Suprapubic skin (tissue), 4 donors: ENCODE measurements around the gene CYP4F22. TPM values are rescaled to one million over a fixed set of nuclear protein-coding genes. Genes with fewer than 3 reads are reported as not detected.

ENCODE experiments used
- DNase-seq, 2 donors: peaks; one replicate each; pipeline ENCODE4 v3.0.0-alpha.2; 2019; ENCODE audit warnings: low spot score in 2 of 2
- H3K27ac ChIP-seq: fragments of 200-600 bp; sonication (generic); one replicate; pipeline ENCODE4 v1.5.1; 2019
- H3K27me3 ChIP-seq: fragments of 200-600 bp; sonication (generic); one replicate; pipeline ENCODE4 v1.5.1; 2019
- H3K36me3 ChIP-seq: fragments of 200-600 bp; sonication (generic); one replicate; pipeline ENCODE4 v1.5.1; 2019
- H3K4me1 ChIP-seq: fragments of 200-600 bp; sonication (generic); one replicate; pipeline ENCODE4 v1.5.1; 2019
- H3K4me3 ChIP-seq: fragments of 200-600 bp; sonication (generic); one replicate; pipeline ENCODE4 v1.5.1; 2019; ENCODE audit warnings: mild to moderate bottlenecking
- H3K9me3 ChIP-seq: fragments of 200-600 bp; sonication (generic); one replicate; pipeline ENCODE4 v1.5.1; 2019
- EP300 ChIP-seq: sonication (generic); formaldehyde crosslinking; IDR thresholded peaks from one replicate; pipeline ENCODE4 v1.6.1; 2017; ENCODE audit warnings: antibody characterized with exemption
- POLR2A ChIP-seq, 2 donors: fragments of 450-650 bp; IDR thresholded peaks; one replicate each; pipeline ENCODE4 v1.6.1; 2017; ENCODE audit warnings: antibody characterized with exemption in 2 of 2, mild to moderate bottlenecking in 2 of 2, moderate library complexity in 2 of 2
- POLR2AphosphoS5 ChIP-seq, 3 donors: sonication (generic); formaldehyde crosslinking; IDR thresholded peaks; one replicate each; pipeline ENCODE4 v1.6.1; 2017; ENCODE audit warnings: antibody characterized with exemption in 3 of 3
- WGBS: methylation state at CpG from one replicate; pipeline ENCODE4 v1.1.5; 2018; 5-methylcytosine and 5-hydroxymethylcytosine counted together
- total RNA-seq, 4 donors: library from RNA; depleted of rRNA; stranded (reverse); fragments of >200 nt; gene quantifications; one replicate each; pipeline ENCODE4 v1.1.0, GENCODE V29; 2016
- TF ChIP-seq, protein P1 (sequence below), 2 donors: fragments of 200-600 bp in 1 of 2; fragments of 450-650 bp in 1 of 2; sonication (generic) in 1 of 2; IDR thresholded peaks; one replicate each; pipeline ENCODE4 v1.5.1; 2016 to 2019; ENCODE audit warnings: antibody characterized with exemption in 2 of 2, mild to moderate bottlenecking in 1 of 2, moderate library complexity in 1 of 2

The CYP4F22 gene
- total RNA-seq, 4 donors from 2014 or later = 26.0 to 77.7 (median 55.5) TPM

DNA sequence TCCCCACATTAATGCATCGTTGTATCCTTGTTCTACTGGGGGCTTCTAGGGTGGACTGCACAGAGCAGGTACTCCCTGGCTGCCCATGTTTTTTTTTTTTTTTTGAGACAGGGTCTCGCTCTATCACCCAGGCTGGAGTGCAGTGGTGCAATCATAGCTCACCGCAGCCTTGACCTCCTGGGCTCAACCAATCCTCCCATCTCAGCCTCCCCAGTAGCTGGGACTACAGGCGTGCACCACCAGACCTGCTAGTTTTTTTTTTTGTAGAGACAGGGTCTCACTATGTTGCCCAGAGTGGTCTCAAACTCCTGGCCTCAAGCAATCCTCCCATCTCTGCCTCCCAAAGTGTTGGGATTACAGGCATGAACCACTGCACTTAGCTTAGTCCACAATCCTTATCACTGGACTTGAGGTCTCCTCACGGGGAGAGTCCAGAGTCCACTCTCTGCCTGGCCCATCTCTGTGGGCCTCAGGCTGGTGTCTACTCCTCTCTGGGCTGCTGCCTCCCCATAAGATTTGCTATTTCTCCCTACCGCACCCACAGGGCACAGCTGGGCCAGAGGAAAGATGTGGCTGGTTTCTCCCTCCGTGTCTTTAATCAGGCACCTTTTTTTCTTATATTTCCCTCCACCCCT lies 56.3 kb downstream of the CYP4F22 start:
- no peak overlapping the region for H3K4me3 ChIP-seq
- H3K36me3 ChIP-seq = no peaks in the 10 kb centered on the region
- DNase-seq = no peak
- 86% methylated on average over 7 of the region's 7 CpGs for WGBS
- TF ChIP-seq, protein P1, sequence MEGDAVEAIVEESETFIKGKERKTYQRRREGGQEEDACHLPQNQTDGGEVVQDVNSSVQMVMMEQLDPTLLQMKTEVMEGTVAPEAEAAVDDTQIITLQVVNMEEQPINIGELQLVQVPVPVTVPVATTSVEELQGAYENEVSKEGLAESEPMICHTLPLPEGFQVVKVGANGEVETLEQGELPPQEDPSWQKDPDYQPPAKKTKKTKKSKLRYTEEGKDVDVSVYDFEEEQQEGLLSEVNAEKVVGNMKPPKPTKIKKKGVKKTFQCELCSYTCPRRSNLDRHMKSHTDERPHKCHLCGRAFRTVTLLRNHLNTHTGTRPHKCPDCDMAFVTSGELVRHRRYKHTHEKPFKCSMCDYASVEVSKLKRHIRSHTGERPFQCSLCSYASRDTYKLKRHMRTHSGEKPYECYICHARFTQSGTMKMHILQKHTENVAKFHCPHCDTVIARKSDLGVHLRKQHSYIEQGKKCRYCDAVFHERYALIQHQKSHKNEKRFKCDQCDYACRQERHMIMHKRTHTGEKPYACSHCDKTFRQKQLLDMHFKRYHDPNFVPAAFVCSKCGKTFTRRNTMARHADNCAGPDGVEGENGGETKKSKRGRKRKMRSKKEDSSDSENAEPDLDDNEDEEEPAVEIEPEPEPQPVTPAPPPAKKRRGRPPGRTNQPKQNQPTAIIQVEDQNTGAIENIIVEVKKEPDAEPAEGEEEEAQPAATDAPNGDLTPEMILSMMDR (IDR thresholded peaks at IDR 0.05) = no peak
- TF ChIP-seq EP300 (no peak), POLR2A (IDR thresholded peaks at IDR 0.05) (no peak), POLR2AphosphoS5 (IDR thresholded peaks at IDR 0.05) (no peak)
- peaks cover 21% of the 10 kb centered on the region for H3K27me3 ChIP-seq
- H3K9me3 ChIP-seq = no peaks in the 10 kb centered on the region
- H3K4me1 ChIP-seq = peaks cover 8% of the 10 kb centered on the region
- no peak overlapping the region for H3K27ac ChIP-seq

DNA sequence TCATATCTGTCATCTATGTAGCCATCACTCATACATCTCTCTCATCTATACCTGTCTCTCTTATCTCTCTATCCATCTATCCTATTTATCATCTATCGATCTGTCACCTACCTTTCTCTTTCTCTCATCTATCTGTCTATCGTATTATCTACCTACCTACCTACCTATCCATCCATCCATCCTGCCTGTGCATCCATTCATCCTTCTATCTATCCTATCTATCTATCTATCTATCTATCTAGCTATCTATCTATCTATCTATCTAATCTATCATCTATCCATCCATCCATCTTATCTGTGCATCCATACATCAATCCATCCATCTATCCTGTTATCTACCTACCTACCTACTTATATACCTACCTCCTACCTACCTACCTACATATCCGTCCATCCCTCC lies 62.1 kb downstream of the CYP4F22 start:
- Histone ChIP-seq H3K36me3 (no peaks in the 10 kb centered on the region), H3K4me1 (no peaks in the 10 kb centered on the region), H3K27me3 (peaks cover 28% of the 10 kb centered on the region), H3K9me3 (no peaks in the 10 kb centered on the region), H3K4me3 (no peak overlapping the region), H3K27ac (no peak overlapping the region)
- TF ChIP-seq, protein P1 (IDR thresholded peaks at IDR 0.05) = no peak
- TF ChIP-seq EP300 = no peak
- TF ChIP-seq POLR2A (IDR thresholded peaks at IDR 0.05) = no peak
- TF ChIP-seq POLR2AphosphoS5 (IDR thresholded peaks at IDR 0.05) = no peak
- WGBS = 85% methylated on average over 3 of the region's 3 CpGs
- no peak for DNase-seq

DNA sequence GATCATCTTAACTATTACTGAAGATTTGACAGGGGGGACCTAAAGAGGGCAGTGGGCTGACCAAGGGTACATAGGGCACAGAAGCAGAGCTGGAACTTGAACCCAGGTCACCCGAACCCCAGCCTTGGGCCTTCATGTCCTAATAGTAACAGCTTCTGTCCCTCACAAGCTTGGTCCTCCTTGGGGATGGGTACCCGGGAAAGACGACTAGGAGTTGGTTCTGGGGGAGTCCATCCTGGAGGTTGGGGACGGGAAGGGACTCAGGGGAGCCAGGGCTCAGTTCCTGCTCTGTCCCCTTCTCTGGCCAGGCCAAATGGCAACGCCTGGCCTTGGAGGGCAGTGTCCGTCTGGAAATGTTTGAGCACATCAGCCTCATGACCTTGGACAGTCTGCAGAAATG lies 67.1 kb downstream of the CYP4F22 start:
- Histone ChIP-seq H3K36me3 (no peaks in the 10 kb centered on the region), H3K4me1 (no peaks in the 10 kb centered on the region), H3K27me3 (peaks cover 4% of the 10 kb centered on the region), H3K4me3 (no peak overlapping the region), H3K27ac (no peak overlapping the region), H3K9me3 (no peaks in the 10 kb centered on the region)
- DNase-seq = peak in 1 of 2 donors; percentile 48
- WGBS = 69% methylated on average over 6 of the region's 6 CpGs
- TF ChIP-seq POLR2A (IDR thresholded peaks at IDR 0.05) (no peak), POLR2AphosphoS5 (IDR thresholded peaks at IDR 0.05) (no peak)

DNA sequence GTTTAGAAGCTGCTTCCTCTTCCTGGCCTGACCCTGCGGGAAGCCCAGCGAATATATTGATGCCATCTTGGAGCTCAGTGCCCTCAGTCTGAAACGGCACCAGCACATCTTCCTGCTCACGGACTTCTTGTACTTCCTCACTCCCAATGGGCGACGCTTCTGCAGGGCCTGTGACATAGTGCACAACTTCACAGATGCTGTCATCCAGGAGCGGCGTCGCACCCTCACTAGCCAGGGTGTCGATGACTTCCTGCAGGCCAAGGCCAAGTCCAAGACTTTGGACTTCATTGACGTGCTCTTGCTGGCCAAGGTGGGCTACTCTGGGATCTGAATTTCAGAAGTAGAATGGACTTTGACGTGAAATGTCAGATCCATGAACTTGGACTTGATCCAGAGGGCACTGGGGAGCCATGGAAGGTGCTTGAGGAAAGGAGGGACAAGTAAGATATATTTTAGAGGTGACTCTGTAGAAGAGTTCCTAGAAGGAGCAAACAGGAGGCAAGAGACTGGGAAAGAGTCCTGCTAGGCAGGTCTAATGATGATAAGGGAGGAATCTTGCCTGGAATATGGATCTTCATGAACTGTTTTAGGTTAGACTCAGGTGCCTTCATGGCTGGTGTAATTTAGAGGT lies 68.3 kb downstream of the CYP4F22 start:
- TF ChIP-seq EP300 (no peak), POLR2AphosphoS5 (IDR thresholded peaks at IDR 0.05) (no peak), POLR2A (IDR thresholded peaks at IDR 0.05) (no peak)
- TF ChIP-seq, protein P1 (IDR thresholded peaks at IDR 0.05) = no peak
- Histone ChIP-seq H3K4me3 (no peak overlapping the region), H3K27me3 (peaks cover 4% of the 10 kb centered on the region), H3K36me3 (no peaks in the 10 kb centered on the region), H3K27ac (no peak overlapping the region), H3K9me3 (no peaks in the 10 kb centered on the region), H3K4me1 (no peaks in the 10 kb centered on the region)
- WGBS = 78% methylated on average over 12 of the region's 12 CpGs
- peak in 1 of 2 donors; percentile 65 for DNase-seq

DNA sequence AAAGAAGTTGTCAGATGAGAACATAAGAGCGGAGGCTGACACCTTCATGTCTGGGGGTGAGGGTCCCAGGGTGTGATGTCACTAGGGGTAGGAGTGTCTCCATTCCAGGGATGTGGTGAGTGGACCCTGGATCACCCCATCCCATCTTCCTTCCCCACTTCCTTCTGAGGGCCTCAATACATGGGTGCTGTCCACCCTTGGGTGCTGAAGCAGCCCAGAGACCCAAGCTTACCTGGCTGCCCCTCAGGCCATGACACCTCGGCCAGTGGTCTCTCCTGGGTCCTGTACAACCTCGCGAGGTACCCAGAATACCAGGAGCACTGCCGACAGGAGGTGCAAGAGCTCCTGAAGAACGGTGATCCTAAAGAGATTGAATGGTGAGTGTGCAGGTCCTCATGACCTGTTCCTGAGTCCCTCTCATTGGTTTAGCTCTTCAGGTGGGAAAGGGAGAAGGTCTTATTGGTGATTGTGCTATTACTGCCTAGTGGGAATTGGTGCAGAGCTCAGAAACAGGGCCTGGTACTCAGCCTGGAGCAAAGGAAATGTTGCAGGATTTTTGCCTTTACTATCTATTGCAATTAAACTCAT lies 69.0 kb downstream of the CYP4F22 start:
- DNase-seq = peak in 1 of 2 donors; percentile 20
- WGBS = 75% methylated on average over 6 of the region's 6 CpGs
- H3K36me3 ChIP-seq = no peaks in the 10 kb centered on the region
- H3K9me3 ChIP-seq = no peaks in the 10 kb centered on the region
- no peak overlapping the region for H3K4me3 ChIP-seq
- no peaks in the 10 kb centered on the region for H3K4me1 ChIP-seq
- TF ChIP-seq POLR2A (IDR thresholded peaks at IDR 0.05) = no peak
- TF ChIP-seq, protein P1 (IDR thresholded peaks at IDR 0.05) = no peak
- no peak for TF ChIP-seq POLR2AphosphoS5 (IDR thresholded peaks at IDR 0.05)
- no peak for TF ChIP-seq EP300
- no peak overlapping the region for H3K27ac ChIP-seq
- peaks cover 4% of the 10 kb centered on the region for H3K27me3 ChIP-seq
